CD4-positive, alpha-beta memory T cell (primary cell): ENCODE data around the gene ZNF215. TPM values are rescaled to one million over a fixed set of nuclear protein-coding genes. Genes with fewer than 3 reads are reported as not detected.

Experiments
- CTCF ChIA-PET: fragments of 350-600 bp; sonication (Branson Sonifier 250); formaldehyde crosslinking; loops from one replicate; lab custom pipeline; 2021; ENCODE audit warnings: inconsistent platforms; ENCODE audit not compliant: partially characterized antibody; lab: Charles Lee
- POLR2A ChIA-PET: fragments of 350-600 bp; sonication (Branson Sonifier 250); formaldehyde crosslinking; loops from one replicate; lab custom pipeline; 2021; ENCODE audit not compliant: partially characterized antibody; lab: Charles Lee
- DNase-seq, 5 donors: peaks; one replicate each; pipeline versions ENCODE4 v3.0.0 to v3.0.0-alpha.2; 2020 to 2022; ENCODE audit warnings: mixed read lengths in 1 of 5
- H3K27ac ChIP-seq: one replicate; pipeline ENCODE4 v1.7.0; 2013; ENCODE audit warnings: low read depth, low read length
- H3K27me3 ChIP-seq: 2 replicates; pipeline ENCODE4 v1.7.0; 2013; ENCODE audit warnings: mild to moderate bottlenecking, low read length, moderate library complexity; ENCODE audit not compliant: insufficient read depth
- H3K36me3 ChIP-seq: 2 replicates; pipeline ENCODE4 v1.7.0; 2013; ENCODE audit warnings: mild to moderate bottlenecking, low read length, moderate library complexity; ENCODE audit not compliant: insufficient read depth
- H3K4me1 ChIP-seq: 2 replicates; pipeline ENCODE4 v1.7.0; 2013; ENCODE audit warnings: mild to moderate bottlenecking, low read length, moderate library complexity; ENCODE audit not compliant: insufficient read depth
- H3K4me3 ChIP-seq, 2 donors: one replicate each; pipeline ENCODE4 v1.7.0; 2013; ENCODE audit warnings: low read length in 2 of 2, mild to moderate bottlenecking in 1 of 2
- H3K9me3 ChIP-seq, 2 donors: one replicate each; pipeline ENCODE4 v1.7.0; 2013; ENCODE audit warnings: low read length in 2 of 2, control low read depth in 1 of 2; ENCODE audit not compliant: control insufficient read depth in 1 of 2
- H3K27ac Mint-ChIP-seq, 7 donors: one replicate each; pipeline ENCODE4 v1.8.0; 2020 to 2021; ENCODE audit warnings: mixed read lengths in 7 of 7, mild to moderate bottlenecking in 6 of 7, inconsistent platforms in 3 of 7, moderate library complexity in 3 of 7
- H3K27me3 Mint-ChIP-seq, 2 donors: one replicate each; pipeline ENCODE4 v1.8.0; 2020 to 2021; ENCODE audit warnings: mixed read lengths in 2 of 2
- H3K36me3 Mint-ChIP-seq, 2 donors: one replicate each; pipeline ENCODE4 v1.8.0; 2020 to 2021; ENCODE audit warnings: mixed read lengths in 2 of 2, inconsistent platforms in 1 of 2, mild to moderate bottlenecking in 1 of 2
- H3K4me1 Mint-ChIP-seq, 4 donors: one replicate each; pipeline ENCODE4 v1.8.0; 2020 to 2021; ENCODE audit warnings: mixed read lengths in 4 of 4, mild to moderate bottlenecking in 1 of 4
- H3K4me3 Mint-ChIP-seq, 8 donors: one replicate each; pipeline ENCODE4 v1.8.0; 2020 to 2021; ENCODE audit warnings: mixed read lengths in 8 of 8, mild to moderate bottlenecking in 7 of 8, moderate library complexity in 6 of 8, inconsistent platforms in 3 of 8
- H3K9me3 Mint-ChIP-seq, 8 donors: one replicate each; pipeline ENCODE4 v1.8.0; 2020 to 2021; ENCODE audit warnings: mixed read lengths in 8 of 8, mild to moderate bottlenecking in 5 of 8, inconsistent platforms in 3 of 8, moderate library complexity in 1 of 8
- intact Hi-C: fragments of 100-400 bp; cut with micrococcal nuclease; formaldehyde crosslinking; loops from one replicate; pipeline ENCODE4 v1.15.1; 2023
- polyA plus RNA-seq, 2 donors: library from polyadenylated mRNA; unstranded; fragments of 300-500 nt; fragmentation: Illumina TruSeq; gene quantifications; one replicate each; pipeline ENCODE4 v1.2.3, GENCODE V29; 2021
- total RNA-seq, 2 experiments: library from RNA; stranded (reverse); gene quantifications; one replicate each; pipeline ENCODE4 v1.2.3, GENCODE V29; 2021

Gene ZNF215
- total and polyA plus RNA-seq, 4 experiments from 2014 or later, result not detected

- intact Hi-C loops, result no loop called here
- CTCF ChIA-PET, result no interaction called here
- H3K36me3 Mint-ChIP-seq, result no peaks in the 10 kb centered on the region
These were observed 53.1 kb downstream of the ZNF215 start for GRCh38 chr11:6979365-6979764.

GRCh38 chr11:6986487-6986886, 60.3 kb downstream of the ZNF215 start:
- Histone ChIP-seq H3K36me3 (no peaks in the 10 kb centered on the region), H3K27ac (no peak overlapping the region), H3K4me1 (no peaks in the 10 kb centered on the region), H3K9me3 (no peaks in the 10 kb centered on the region), H3K4me3 (no peak overlapping the region), H3K27me3 (no peaks in the 10 kb centered on the region)
- POLR2A ChIA-PET, result no interaction called here
- Mint-ChIP-seq H3K27me3 (peaks cover 5 to 6% of the 10 kb centered on the region in 2 donors), H3K9me3 (peaks cover 0 to 7% (median 0%) of the 10 kb centered on the region in 8 donors), H3K4me1 (no peaks in the 10 kb centered on the region), H3K27ac (no peak overlapping the region), H3K4me3 (no peak overlapping the region), H3K36me3 (no peaks in the 10 kb centered on the region)
- intact Hi-C loops, result no loop called here
- DNase-seq, result no peak
- CTCF ChIA-PET, result no interaction called here

More at GRCh38 chr11:6979365-6979764, 53.1 kb downstream of the ZNF215 start:
- Histone ChIP-seq H3K4me1 (no peaks in the 10 kb centered on the region), H3K27ac (no peak overlapping the region), H3K27me3 (no peaks in the 10 kb centered on the region), H3K4me3 (no peak overlapping the region), H3K36me3 (no peaks in the 10 kb centered on the region), H3K9me3 (no peaks in the 10 kb centered on the region)
- Mint-ChIP-seq H3K27me3 (peaks cover 1 to 5% of the 10 kb centered on the region in 2 donors), H3K9me3 (peaks cover 0 to 5% (median 0%) of the 10 kb centered on the region in 8 donors), H3K4me3 (no peak overlapping the region), H3K27ac (no peak overlapping the region), H3K4me1 (no peaks in the 10 kb centered on the region)
- POLR2A ChIA-PET, result no interaction called here
- DNase-seq, result no peak

GRCh38 chr11:6988506-6988905, 62.3 kb downstream of the ZNF215 start:
- no peak for DNase-seq
- Mint-ChIP-seq H3K27me3 (peaks cover 3 to 6% of the 10 kb centered on the region in 2 donors), H3K9me3 (peaks cover 0 to 3% (median 0%) of the 10 kb centered on the region in 8 donors), H3K36me3 (no peaks in the 10 kb centered on the region), H3K4me3 (no peak overlapping the region), H3K27ac (no peak overlapping the region), H3K4me1 (no peaks in the 10 kb centered on the region)
- no peak overlapping the region for H3K27ac ChIP-seq
- CTCF ChIA-PET, result no interaction called here
- no peaks in the 10 kb centered on the region for H3K27me3 ChIP-seq
- POLR2A ChIA-PET, result no interaction called here
- no peak overlapping the region for H3K4me3 ChIP-seq
- H3K9me3 ChIP-seq, result no peaks in the 10 kb centered on the region
- H3K36me3 ChIP-seq, result no peaks in the 10 kb centered on the region
- no peaks in the 10 kb centered on the region for H3K4me1 ChIP-seq
- intact Hi-C loops, result no loop called here

- no peaks in the 10 kb centered on the region for H3K4me1 Mint-ChIP-seq
- no peaks in the 10 kb centered on the region for H3K27me3 ChIP-seq
- no peak for DNase-seq
- intact Hi-C loops, result no loop called here
- no peaks in the 10 kb centered on the region for H3K36me3 ChIP-seq
- H3K9me3 Mint-ChIP-seq, result peaks cover 0 to 3% (median 0%) of the 10 kb centered on the region in 8 donors
- ChIA-PET POLR2A (no interaction called here), CTCF (no interaction called here)
- H3K9me3 ChIP-seq, result no peaks in the 10 kb centered on the region
- H3K4me1 ChIP-seq, result no peaks in the 10 kb centered on the region
- H3K27me3 Mint-ChIP-seq, result peaks cover 2 to 5% of the 10 kb centered on the region in 2 donors
- no peak overlapping the region for H3K4me3 Mint-ChIP-seq
- H3K27ac Mint-ChIP-seq, result no peak overlapping the region
- no peaks in the 10 kb centered on the region for H3K36me3 Mint-ChIP-seq
- no peak overlapping the region for H3K4me3 ChIP-seq
- H3K27ac ChIP-seq, result no peak overlapping the region
These were observed 65.0 kb downstream of the ZNF215 start for GRCh38 chr11:6991227-6991626.

- DNase-seq, result no peak
- CTCF ChIA-PET, result no interaction called here
- POLR2A ChIA-PET, result no interaction called here
- Mint-ChIP-seq H3K27me3 (peaks cover 1 to 2% of the 10 kb centered on the region in 2 donors), H3K36me3 (no peaks in the 10 kb centered on the region), H3K4me1 (no peaks in the 10 kb centered on the region), H3K4me3 (no peak overlapping the region), H3K27ac (no peak overlapping the region), H3K9me3 (no peaks in the 10 kb centered on the region)
- Histone ChIP-seq H3K9me3 (no peaks in the 10 kb centered on the region), H3K27ac (no peak overlapping the region), H3K27me3 (no peaks in the 10 kb centered on the region), H3K36me3 (no peaks in the 10 kb centered on the region), H3K4me3 (no peak overlapping the region), H3K4me1 (no peaks in the 10 kb centered on the region)
- intact Hi-C loops, result no loop called here
These were observed 65.8 kb downstream of the ZNF215 start for GRCh38 chr11:6992026-6992425.

- H3K9me3 Mint-ChIP-seq, result no peaks in the 10 kb centered on the region
- Histone ChIP-seq H3K27ac (no peak overlapping the region), H3K9me3 (no peaks in the 10 kb centered on the region), H3K4me1 (no peaks in the 10 kb centered on the region), H3K27me3 (no peaks in the 10 kb centered on the region), H3K36me3 (no peaks in the 10 kb centered on the region), H3K4me3 (no peak overlapping the region)
- H3K27me3 Mint-ChIP-seq, result peaks cover 1 to 2% of the 10 kb centered on the region in 2 donors
- no peak for DNase-seq
- intact Hi-C loops, result no loop called here
- no peak overlapping the region for H3K27ac Mint-ChIP-seq
- CTCF ChIA-PET, result no interaction called here
- H3K4me3 Mint-ChIP-seq, result no peak overlapping the region
- POLR2A ChIA-PET, result no interaction called here
- H3K36me3 Mint-ChIP-seq, result no peaks in the 10 kb centered on the region
- H3K4me1 Mint-ChIP-seq, result no peaks in the 10 kb centered on the region
These were observed 66.5 kb downstream of the ZNF215 start for GRCh38 chr11:6992457-6993417.

- ChIA-PET POLR2A (no interaction called here), CTCF (no interaction called here)
- peaks cover 6 to 11% of the 10 kb centered on the region in 2 donors for H3K27me3 Mint-ChIP-seq
- H3K4me3 ChIP-seq, result no peak overlapping the region
- H3K36me3 Mint-ChIP-seq, result no peaks in the 10 kb centered on the region
- intact Hi-C loops, result no loop called here
- H3K9me3 ChIP-seq, result no peaks in the 10 kb centered on the region
- H3K4me3 Mint-ChIP-seq, result no peak overlapping the region
- H3K27ac ChIP-seq, result no peak overlapping the region
- no peaks in the 10 kb centered on the region for H3K4me1 ChIP-seq
- no peaks in the 10 kb centered on the region for H3K4me1 Mint-ChIP-seq
- DNase-seq, result no peak
- H3K9me3 Mint-ChIP-seq, result no peaks in the 10 kb centered on the region
- no peak overlapping the region for H3K27ac Mint-ChIP-seq
- H3K27me3 ChIP-seq, result no peaks in the 10 kb centered on the region
- no peaks in the 10 kb centered on the region for H3K36me3 ChIP-seq
These were observed 69.5 kb downstream of the ZNF215 start for GRCh38 chr11:6995703-6996102.
